Heart right ventricle (tissue), 16 donors: ENCODE results near the gene CDKN2B-AS1. TPM values are rescaled to one million over a fixed set of nuclear protein-coding genes. Genes with fewer than 3 reads are reported as not detected.

Experiments used
- ATAC-seq, 8 donors: fragments of 200-7000 bp; cut with Tn5 transposase; one replicate each; pipeline ENCODE4 v1.9.1; 2020; ENCODE audit warnings: mild to moderate bottlenecking in 8 of 8, moderate library complexity in 8 of 8, moderate number of reproducible peaks in 1 of 8
- DNase-seq, 2 donors: peaks; one replicate each; pipeline ENCODE4 v3.0.0-alpha.2; 2020
- H3K27ac ChIP-seq, 10 donors: fragments of 200-600 bp; sonication (generic) in 2 of 10; one replicate each; pipeline versions ENCODE4 v1.5.0 to v1.8.0; 2020 to 2022; ENCODE audit warnings: mild to moderate bottlenecking in 3 of 10
- H3K27me3 ChIP-seq, 7 donors: fragments of 200-600 bp; one replicate each; pipeline ENCODE4 v1.8.0; 2021 to 2022; ENCODE audit warnings: mild to moderate bottlenecking in 2 of 7
- H3K36me3 ChIP-seq, 9 donors: fragments of 200-600 bp; sonication (generic) in 1 of 9; one replicate each; pipeline versions ENCODE4 v1.5.0 to v1.8.0; 2020 to 2022; ENCODE audit warnings: mild to moderate bottlenecking in 2 of 9
- H3K4me1 ChIP-seq, 9 donors: fragments of 200-600 bp; sonication (generic) in 1 of 9; one replicate each; pipeline versions ENCODE4 v1.5.0 to v1.8.0; 2020 to 2022; ENCODE audit warnings: mild to moderate bottlenecking in 4 of 9
- H3K4me3 ChIP-seq, 10 donors: fragments of 200-600 bp; sonication (generic) in 2 of 10; one replicate each; pipeline versions ENCODE4 v1.5.0 to v1.8.0; 2020 to 2022; ENCODE audit warnings: mild to moderate bottlenecking in 7 of 10, moderate library complexity in 2 of 10
- H3K9me3 ChIP-seq, 11 donors: fragments of 200-600 bp in 10 of 11; sonication (generic) in 2 of 11; one replicate each; pipeline versions ENCODE4 v1.5.0 to v1.8.0; 2013 to 2022; ENCODE audit warnings: mild to moderate bottlenecking in 2 of 11, control low read depth in 1 of 11, moderate library complexity in 1 of 11
- WGBS, 2 donors: extraction: QIAGEN DNeasy Blood & Tissue Kit; methylation state at CpG; one replicate each; pipeline ENCODE4 v1.1.7; 2013; ENCODE audit warnings: inconsistent platforms in 1 of 2; 5-methylcytosine and 5-hydroxymethylcytosine counted together
- intact Hi-C, 10 donors: fragments of 100-400 bp; cut with DNase I; formaldehyde crosslinking; loops; one replicate each; pipeline versions ENCODE4 v1.11.1 to v1.14.2; 2022
- polyA plus RNA-seq, 2 donors: library from polyadenylated mRNA; stranded (reverse); fragments of 200-250 nt; gene quantifications; one replicate each; pipeline ENCODE4 v1.2.3, GENCODE V29; 2013
- total RNA-seq, 10 donors: library from RNA; stranded (reverse); fragmentation: NEBNext Ultra II Directional in 3 of 10; extraction: Animal tissue kit (Norgen Biotek cat#: 25700) in 3 of 10; gene quantifications; one replicate each; pipeline versions ENCODE4 v1.2.1 to v1.2.4, GENCODE V29; 2021 to 2023
- TF ChIP-seq, protein P1 (sequence below), 9 donors: fragments of 200-600 bp; sonication (generic) in 2 of 9; IDR thresholded peaks; one replicate each; pipeline versions ENCODE4 v1.5.0 to v1.8.0; 2021 to 2022; ENCODE audit warnings: antibody characterized with exemption in 9 of 9, mild to moderate bottlenecking in 5 of 9, moderate library complexity in 1 of 9
- donor health status: Arrhythmogenic right ventricular cardiomyopathy.
- donor health status: ischemic (EF 13 %, LVEDD 7.1; RV severe dilation, severe dysfunction).
- donor health status: healthy with polysubstance abuse.
- donor health status: DM: no; HTN: yes; CAD: no.
- donor health status: DM: no; HTN: no; CAD: no.
- donor health status: ischemic (EF 25% LVEDD 6.9; RV normal size, moderate dysfunction).
- donor health status: ischemic (EF 25% LVEDD 5.7; RV mildly dilated, moderate dysfunction).
- donor health status: healthy.
- donor health status: DM: yes; HTN: yes; CAD: no.
- donor health status: Ischemic cardiomyopathy.
- donor health status: ischemic (EF 35%, LVEDD 5.7; RV mildly dilated, moderate dysfunction).
- donor health status: nonischemic (EF 11% LVEDD 7.7; RV severe dilation, severe dysfunction).
- donor health status: DM: yes; HTN: yes; CAD: no.
- donor health status: PGD.
- donor health status: ischemic (EF 29% LVEDD 5.4; RV normal size, mild dysfunction).
- donor health status: nonischemic (EF 23%, LVEDD 6.1; RV moderate dilation, normal function).

The CDKN2B-AS1 gene
- total and polyA plus RNA-seq, 12 donors: 0.14 to 0.45 (median 0.30) TPM; not detected in 9

DNA sequence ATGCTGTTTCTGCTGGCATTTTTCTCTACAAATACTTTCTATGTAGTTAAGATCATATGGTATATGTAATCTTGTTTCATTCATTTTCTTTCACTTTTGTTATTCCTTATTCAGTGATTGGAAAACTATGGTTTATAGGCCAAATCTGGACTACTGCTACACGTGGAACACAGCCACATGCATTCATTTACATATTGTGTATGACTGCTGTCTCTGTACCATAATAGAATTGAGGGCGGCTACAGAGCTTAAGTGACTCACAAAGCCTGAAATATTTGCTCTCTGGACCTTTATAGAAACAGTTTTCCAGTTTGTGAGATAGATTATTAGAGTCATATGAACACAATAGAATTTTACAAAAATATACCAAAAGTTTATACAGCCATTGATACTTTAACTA is 148.1 kb downstream of the CDKN2B-AS1 start:
- Histone ChIP-seq H3K4me3 (no peak overlapping the region), H3K36me3 (no peaks in the 10 kb centered on the region), H3K9me3 (no peaks in the 10 kb centered on the region), H3K27me3 (no peaks in the 10 kb centered on the region), H3K4me1 (peaks cover 0 to 29% (median 0%) of the 10 kb centered on the region in 9 donors), H3K27ac (no peak overlapping the region)
- no peak for DNase-seq
- ATAC-seq: no peak
- intact Hi-C loops: loop anchor here in 1 of 10 donors (10.0 kb wide), 1 partner anchor 52 kb away; no protein-coding TSS in a partner anchor
- WGBS, 2 donors: 26 to 42% methylated on average over 2 of the region's 2 CpGs
- TF ChIP-seq, protein P1, sequence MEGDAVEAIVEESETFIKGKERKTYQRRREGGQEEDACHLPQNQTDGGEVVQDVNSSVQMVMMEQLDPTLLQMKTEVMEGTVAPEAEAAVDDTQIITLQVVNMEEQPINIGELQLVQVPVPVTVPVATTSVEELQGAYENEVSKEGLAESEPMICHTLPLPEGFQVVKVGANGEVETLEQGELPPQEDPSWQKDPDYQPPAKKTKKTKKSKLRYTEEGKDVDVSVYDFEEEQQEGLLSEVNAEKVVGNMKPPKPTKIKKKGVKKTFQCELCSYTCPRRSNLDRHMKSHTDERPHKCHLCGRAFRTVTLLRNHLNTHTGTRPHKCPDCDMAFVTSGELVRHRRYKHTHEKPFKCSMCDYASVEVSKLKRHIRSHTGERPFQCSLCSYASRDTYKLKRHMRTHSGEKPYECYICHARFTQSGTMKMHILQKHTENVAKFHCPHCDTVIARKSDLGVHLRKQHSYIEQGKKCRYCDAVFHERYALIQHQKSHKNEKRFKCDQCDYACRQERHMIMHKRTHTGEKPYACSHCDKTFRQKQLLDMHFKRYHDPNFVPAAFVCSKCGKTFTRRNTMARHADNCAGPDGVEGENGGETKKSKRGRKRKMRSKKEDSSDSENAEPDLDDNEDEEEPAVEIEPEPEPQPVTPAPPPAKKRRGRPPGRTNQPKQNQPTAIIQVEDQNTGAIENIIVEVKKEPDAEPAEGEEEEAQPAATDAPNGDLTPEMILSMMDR (IDR thresholded peaks at IDR 0.05): no peak

DNA sequence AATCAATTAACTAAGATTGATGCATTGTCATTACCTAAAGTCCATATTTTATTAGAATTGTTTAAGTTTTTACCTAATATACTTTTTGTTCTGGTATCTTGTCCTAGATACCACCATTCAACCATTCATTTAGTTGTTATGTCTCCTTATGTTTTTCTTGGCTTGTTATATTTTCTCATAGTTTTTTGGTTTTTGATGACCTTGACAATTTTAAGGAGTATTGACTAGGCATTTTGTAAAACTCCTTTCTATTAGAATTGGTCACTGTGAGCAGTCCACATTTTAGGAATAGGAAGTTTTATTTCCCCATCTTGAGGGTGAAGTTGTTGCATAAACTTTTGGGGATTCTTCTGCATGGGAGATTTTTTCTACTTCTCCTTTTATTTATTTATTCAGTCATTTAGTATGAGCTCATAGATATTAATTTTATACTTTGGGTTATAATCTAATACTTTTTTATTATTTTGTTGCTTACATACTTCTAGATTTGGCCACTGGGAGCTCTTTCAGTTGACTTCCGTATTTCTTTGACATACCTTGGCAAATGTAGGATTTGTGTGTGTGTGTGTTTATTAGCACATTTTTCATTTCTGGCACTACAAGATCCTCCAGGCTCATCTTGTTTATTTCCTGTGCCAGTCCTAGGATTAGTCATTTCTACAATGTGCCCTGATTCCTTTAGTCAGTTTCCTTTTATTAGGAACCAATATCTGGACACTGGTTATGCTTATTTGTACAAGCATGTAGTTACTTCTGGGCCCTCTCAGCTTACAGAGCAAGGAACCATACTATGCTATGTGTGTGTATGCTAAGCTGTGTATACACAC is 149.4 kb downstream of the CDKN2B-AS1 start:
- peaks cover 0 to 42% (median 0%) of the 10 kb centered on the region in 9 donors for H3K4me1 ChIP-seq
- no peak for DNase-seq
- no peak overlapping the region for H3K4me3 ChIP-seq
- WGBS, 2 donors: 48 to 53% methylated on average over 1 of the region's 1 CpG
- no peak overlapping the region for H3K27ac ChIP-seq
- H3K27me3 ChIP-seq: no peaks in the 10 kb centered on the region
- no peaks in the 10 kb centered on the region for H3K9me3 ChIP-seq
- intact Hi-C loops: loop anchor here in 1 of 10 donors (10.0 kb wide), 1 partner anchor 51 kb away; no protein-coding TSS in a partner anchor
- ATAC-seq: no peak
- H3K36me3 ChIP-seq: no peaks in the 10 kb centered on the region
- TF ChIP-seq, protein P1 (IDR thresholded peaks at IDR 0.05): no peak

DNA sequence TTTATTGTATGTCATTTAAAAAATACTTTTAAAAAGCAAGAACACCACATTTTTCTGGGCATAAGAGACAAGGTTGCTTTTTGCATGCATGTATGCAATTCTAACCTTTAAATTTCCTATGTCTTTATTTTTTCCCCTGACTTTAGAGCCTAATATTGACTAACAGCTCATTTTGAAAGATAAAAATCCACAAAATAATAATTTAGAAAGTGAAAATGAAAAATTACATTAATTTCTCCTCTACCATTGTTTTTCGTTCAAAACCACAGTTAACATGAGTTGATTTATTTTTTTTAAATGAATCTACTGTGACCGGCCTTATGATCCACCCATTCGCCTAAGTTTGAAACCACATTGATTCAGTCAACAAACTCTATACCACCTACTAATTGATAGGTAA is 152.0 kb downstream of the CDKN2B-AS1 start:
- no peak for ATAC-seq
- TF ChIP-seq, protein P1 (IDR thresholded peaks at IDR 0.05): no peak
- Histone ChIP-seq H3K4me1 (peaks cover 0 to 47% (median 0%) of the 10 kb centered on the region in 9 donors), H3K36me3 (no peaks in the 10 kb centered on the region), H3K9me3 (no peaks in the 10 kb centered on the region), H3K27ac (no peak overlapping the region), H3K4me3 (no peak overlapping the region), H3K27me3 (no peaks in the 10 kb centered on the region)
- intact Hi-C loops: loop anchor here in 1 of 10 donors (10.0 kb wide), 1 partner anchor 48 kb away; no protein-coding TSS in a partner anchor
- no peak for DNase-seq
- 88% methylated on average over 3 of the region's 3 CpGs for WGBS, 2 donors

DNA sequence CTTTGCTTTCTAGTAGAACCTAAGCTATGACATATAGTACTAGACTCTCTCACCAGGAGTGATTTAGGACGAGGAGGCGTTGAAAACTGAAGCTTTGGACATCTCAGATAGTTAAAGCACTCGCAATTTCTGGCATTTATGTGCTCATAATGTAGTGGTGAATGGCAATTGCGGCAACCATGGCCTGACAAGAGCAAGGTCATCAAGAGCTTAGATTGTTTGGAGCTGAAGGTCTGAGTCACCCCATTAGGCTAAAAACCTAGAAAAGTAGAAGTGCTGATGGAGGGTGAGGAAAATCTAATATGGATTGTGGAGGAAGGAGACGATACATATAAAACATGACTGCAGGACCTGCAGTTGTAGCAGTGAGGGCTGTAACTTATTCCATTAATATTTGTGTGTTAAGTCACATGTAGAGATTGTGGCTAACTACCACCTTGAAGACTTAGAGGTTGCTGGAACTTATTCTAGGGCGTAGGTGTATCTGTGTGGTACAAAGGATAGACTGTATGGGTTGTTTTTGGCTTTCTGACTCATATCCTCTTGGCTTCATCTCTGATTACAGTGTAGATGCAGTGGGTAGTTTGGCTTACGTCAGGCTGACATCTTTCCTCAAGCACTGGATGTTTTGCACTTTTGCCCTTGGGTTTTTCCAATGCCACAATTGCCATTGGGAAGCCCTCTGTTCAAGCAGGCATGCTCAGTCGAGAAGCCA is 153.4 kb downstream of the CDKN2B-AS1 start:
- Histone ChIP-seq H3K4me3 (no peak overlapping the region), H3K27ac (peak overlapping the region in 1 of 10 donors; percentile 12), H3K36me3 (no peaks in the 10 kb centered on the region), H3K4me1 (peaks cover 0 to 37% (median 0%) of the 10 kb centered on the region in 9 donors), H3K9me3 (no peaks in the 10 kb centered on the region), H3K27me3 (no peaks in the 10 kb centered on the region)
- 64 to 65% methylated on average over 8 of the region's 8 CpGs for WGBS, 2 donors
- TF ChIP-seq, protein P1 (IDR thresholded peaks at IDR 0.05): no peak
- DNase-seq (no peak), ATAC-seq (peak in 3 of 8 donors; percentile 55 to 77 (median 73))
- intact Hi-C loops: loop anchor here in 1 of 10 donors (10.0 kb wide), 1 partner anchor 47 kb away; no protein-coding TSS in a partner anchor
